HL-60 (cell line): ENCODE measurements around the gene NKAIN2.

Source experiments
- CTCF ChIP-seq: IDR thresholded peaks from one replicate; pipeline ENCODE4 v1.5.1; 2011; ENCODE audit warnings: low read length, control low read depth, inconsistent platforms; ENCODE audit not compliant: insufficient read depth
- GABPA ChIP-seq: IDR thresholded peaks from 2 replicates; pipeline ENCODE4 v1.6.1; 2012; ENCODE audit warnings: low read depth
- POLR2AphosphoS5 ChIP-seq: IDR thresholded peaks from 2 replicates; pipeline ENCODE4 v1.6.1; 2012; ENCODE audit warnings: low read depth
- TF ChIP-seq, protein P1 (sequence below): IDR thresholded peaks from 2 replicates; pipeline ENCODE4 v1.6.1; 2012; ENCODE audit warnings: low read depth; ENCODE audit not compliant: insufficient replicate concordance

GRCh38 chr6:123770247-123770949 is 33.3 kb upstream of the NKAIN2 start:
- TF ChIP-seq CTCF, result no peak
- no peak for TF ChIP-seq GABPA
- TF ChIP-seq POLR2AphosphoS5, result no peak
- TF ChIP-seq, protein P1, sequence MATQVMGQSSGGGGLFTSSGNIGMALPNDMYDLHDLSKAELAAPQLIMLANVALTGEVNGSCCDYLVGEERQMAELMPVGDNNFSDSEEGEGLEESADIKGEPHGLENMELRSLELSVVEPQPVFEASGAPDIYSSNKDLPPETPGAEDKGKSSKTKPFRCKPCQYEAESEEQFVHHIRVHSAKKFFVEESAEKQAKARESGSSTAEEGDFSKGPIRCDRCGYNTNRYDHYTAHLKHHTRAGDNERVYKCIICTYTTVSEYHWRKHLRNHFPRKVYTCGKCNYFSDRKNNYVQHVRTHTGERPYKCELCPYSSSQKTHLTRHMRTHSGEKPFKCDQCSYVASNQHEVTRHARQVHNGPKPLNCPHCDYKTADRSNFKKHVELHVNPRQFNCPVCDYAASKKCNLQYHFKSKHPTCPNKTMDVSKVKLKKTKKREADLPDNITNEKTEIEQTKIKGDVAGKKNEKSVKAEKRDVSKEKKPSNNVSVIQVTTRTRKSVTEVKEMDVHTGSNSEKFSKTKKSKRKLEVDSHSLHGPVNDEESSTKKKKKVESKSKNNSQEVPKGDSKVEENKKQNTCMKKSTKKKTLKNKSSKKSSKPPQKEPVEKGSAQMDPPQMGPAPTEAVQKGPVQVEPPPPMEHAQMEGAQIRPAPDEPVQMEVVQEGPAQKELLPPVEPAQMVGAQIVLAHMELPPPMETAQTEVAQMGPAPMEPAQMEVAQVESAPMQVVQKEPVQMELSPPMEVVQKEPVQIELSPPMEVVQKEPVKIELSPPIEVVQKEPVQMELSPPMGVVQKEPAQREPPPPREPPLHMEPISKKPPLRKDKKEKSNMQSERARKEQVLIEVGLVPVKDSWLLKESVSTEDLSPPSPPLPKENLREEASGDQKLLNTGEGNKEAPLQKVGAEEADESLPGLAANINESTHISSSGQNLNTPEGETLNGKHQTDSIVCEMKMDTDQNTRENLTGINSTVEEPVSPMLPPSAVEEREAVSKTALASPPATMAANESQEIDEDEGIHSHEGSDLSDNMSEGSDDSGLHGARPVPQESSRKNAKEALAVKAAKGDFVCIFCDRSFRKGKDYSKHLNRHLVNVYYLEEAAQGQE, result no peak
